ENCODE data around the gene HMOX1. TPM values are rescaled to one million over a fixed set of nuclear protein-coding genes. Genes with fewer than 3 reads are reported as not detected.
A peak's percentile ranks its signal among the peaks of the same experiment; 100 is the strongest.
"Not testable (repeated sequence)": the region's sequence is repeated elsewhere in the genome, so short reads cannot be mapped to it uniquely, and the experiment has no call there.

HMOX1 gene
- polyA plus RNA-seq, 12 donors, result 10.3 to 25.8 (median 13.3) TPM; not detected in 1

DNA sequence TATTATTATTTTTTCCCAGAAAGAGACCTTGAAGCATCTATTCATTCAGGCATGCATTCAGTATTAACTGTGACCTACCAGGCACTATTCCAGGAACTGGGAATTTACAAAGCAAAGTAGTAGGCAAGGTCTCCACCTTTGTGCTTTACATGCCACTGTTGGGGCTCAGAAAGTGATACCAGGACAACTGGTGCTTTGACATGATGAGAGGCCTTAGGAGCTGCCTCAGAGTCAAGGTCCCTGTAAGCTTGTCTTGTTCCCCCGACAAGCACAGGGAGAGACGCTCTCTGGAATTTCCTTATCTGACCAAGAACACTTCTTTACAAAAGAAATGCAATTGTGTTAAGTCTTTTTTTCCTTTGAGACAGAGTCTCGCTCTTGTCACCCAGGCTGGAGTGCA is 2.3 kb upstream of the HMOX1 start:
- DNase-seq, result no peak

DNA sequence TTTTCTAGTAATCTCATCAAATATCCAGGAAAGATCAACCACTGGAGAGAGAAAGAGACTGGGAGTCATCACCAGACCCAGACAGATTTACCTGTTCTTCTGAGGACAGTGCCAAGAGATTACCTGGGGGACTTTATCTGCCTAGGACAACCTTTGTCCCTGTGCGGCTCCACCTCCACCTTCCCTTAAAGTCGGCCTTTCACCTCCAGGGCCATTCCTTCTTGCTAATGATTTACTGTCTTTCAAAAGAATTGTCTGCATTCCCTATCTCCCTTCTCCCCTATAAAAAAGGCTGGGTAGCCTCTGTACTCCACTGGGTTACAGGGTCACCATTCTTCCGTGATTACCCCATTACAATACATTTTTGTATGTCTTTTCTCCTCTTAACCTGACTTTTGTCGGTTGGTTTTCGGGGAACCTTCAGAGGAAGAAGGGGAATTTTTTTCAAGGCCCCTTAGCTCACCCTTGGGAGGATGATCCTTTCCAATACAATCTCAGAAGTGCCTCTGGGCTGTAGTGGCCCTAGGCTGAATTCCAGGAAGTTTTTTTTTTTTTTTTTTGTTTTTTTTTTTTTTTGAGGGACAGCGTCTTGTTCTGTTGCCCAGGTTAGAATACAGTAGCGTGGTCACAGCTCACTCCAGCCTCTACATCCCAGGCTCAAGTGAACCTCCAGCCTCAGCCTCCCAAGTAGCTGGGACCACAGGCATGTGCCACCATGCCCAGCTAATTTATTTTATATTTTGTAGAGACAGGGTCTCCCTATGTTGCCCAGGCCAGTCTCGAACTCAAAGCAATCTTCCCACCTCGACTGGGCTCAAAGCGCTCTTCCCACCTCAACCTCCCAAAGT is 1.5 kb upstream of the HMOX1 start:
- DNase-seq, result no peak

DNA sequence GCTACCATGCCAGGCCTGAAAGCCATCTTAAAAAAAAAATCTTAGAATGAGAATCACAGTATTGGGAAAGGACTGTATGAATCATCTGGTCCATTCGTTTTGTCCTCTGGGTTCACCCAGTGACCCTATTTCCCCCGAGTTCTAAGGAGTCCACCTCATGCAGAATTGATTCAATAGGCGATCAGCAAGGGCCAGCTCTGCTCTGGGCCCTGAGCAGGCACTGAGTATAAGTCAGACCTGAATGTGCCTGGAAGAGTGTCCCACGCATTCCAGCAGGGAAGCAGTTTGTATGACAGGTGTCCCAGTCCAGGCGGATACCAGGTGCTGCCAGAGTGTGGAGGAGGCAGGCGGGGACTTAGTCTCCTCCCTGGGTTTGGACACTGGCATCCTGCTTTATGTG is 883 bp upstream of the HMOX1 start:
- no peak for DNase-seq

DNA sequence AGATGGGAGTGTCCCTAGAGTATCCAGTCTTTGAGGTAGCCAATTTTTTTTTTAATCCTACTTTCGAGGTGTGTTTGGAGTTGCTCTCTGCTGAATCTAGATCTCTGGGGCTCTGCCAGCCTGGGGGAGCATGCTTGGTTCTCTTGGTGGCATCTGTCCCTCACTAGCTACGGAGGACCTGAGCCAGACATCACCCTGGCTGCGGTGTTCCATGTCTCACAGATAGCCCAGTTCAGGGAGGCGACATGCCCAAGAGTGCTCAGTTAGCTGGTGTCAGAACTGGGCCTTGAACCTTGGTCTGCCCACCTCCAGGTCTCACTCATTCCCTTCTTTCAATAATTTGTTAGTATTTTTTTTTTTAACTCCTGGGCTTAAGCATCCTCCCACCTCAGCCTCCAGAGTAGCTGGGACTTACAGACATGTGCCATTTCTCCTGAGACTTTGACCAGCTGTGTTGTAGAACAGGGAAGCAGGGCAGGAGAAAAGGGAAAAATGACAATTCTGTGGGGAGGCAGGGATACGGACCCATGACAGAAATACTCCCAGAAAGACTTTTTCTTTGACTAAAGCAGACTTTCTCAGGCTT is 621 bp downstream of the HMOX1 start:
- no peak for DNase-seq

DNA sequence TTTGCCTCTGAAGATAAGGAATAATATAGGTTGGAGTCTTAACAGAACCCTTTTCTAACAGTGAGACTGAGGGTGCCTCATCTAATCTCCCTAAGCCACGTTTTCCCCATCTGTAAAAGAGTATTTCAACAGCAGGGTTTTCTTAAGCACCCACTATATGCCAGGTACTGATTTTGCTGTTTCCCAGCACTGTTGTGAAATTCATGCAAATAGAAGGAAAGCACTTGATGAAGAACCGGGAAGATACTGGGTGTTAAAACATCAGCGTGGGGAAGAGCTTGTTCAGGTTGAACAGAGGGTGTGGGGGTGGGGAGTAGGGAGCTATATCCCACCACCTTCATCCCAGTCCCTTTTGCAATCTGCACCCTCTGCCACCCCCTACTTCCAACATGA is 2.8 kb downstream of the HMOX1 start:
- no peak for DNase-seq

DNA sequence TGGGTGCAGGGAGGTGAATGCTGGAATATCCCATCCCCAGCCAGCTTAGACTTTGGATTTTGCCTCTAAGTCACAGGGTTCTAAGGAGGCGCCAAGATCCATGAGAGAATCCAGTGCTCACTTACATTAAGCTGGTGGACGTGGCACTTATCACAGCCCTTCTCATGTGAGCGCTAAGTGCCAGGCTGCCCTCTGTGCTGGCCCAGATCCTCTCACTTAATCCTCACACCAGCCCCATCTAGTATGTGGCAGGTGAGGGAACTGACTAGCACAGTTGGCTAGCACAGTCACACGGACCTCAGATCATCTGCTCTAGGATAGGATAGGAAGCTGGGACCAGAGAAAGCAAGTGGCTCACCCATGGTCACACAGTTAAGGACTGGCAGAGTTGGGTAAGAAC is 3.6 kb downstream of the HMOX1 start:
- DNase-seq, result no peak

DNA sequence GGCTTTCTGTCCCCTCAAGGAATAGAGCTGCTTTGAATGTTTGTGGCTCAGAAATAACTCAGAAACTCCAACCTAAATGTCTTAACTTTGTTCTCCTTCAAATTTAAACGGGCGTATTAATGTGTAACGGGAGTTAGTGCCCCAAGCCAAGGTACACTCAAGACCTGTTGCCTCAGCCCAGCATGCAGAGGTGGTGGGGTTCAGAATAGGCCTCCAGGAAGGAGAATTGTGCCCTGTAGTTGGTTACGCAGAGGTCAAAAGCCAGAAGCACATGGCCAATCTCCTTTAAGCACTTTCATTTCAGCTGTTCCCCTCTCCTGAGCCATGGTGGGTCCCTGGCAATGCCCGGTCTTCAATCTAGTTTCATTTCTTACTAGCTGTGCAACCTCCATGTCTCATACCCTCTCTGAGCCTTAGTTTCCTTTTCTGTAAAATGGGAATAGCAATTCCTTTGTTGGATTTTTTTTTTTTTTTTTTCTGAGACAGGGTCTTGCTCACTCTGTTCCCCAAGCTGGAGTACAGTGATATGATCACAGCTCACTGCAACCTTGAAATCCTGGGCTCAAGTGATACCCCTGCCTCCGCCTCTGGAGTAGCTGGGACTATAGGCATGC is 4.2 kb downstream of the HMOX1 start:
- no peak for DNase-seq

DNA sequence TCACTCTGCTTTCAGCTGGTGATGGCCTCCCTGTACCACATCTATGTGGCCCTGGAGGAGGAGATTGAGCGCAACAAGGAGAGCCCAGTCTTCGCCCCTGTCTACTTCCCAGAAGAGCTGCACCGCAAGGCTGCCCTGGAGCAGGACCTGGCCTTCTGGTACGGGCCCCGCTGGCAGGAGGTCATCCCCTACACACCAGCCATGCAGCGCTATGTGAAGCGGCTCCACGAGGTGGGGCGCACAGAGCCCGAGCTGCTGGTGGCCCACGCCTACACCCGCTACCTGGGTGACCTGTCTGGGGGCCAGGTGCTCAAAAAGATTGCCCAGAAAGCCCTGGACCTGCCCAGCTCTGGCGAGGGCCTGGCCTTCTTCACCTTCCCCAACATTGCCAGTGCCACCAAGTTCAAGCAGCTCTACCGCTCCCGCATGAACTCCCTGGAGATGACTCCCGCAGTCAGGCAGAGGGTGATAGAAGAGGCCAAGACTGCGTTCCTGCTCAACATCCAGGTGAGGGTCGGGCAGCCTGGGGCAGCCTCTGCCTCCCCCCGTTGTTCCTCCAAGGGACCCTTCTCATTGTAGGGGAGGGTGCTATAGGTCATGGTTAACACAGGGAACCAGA is 5.9 kb downstream of the HMOX1 start:
- DNase-seq, result no peak

DNA sequence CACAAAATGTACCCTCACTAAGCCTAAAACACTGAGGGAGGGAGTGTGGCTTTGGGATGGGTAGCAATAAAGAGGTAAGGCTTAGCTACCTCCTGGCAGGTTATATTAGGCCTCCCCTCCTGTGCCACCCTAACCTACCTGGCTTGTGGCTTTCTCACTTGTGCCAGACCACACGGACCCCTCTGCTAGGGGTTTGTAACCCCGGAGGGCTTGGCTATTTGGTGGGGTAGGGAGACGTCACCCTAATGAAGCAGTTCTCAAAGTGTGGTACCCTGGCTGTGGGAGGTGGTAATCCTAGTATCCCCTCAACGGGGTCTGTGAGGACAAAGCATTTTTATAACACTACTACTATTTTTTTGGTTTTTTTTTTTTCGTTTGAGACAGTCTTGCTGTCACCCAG is 10.0 kb downstream of the HMOX1 start:
- DNase-seq, result no peak

DNA sequence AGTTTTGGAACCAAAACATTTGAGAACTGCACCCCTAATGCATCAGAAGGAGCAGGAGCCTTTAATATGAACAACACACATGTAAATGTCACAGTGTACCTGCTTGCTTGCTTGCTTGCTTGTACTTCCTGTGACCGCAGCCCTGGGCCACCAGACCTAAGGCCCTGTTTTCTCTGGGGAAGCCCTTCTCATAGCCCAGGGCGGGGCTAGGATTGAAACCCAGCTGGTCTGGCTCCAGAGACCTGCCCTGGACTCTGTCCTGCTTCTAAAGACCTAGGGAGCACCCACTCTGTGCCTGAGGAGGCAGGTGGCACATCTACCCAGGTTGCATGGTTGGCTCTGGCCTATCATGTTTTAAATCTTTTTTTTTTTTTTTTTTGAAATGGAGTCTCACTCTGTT is 11.5 kb downstream of the HMOX1 start:
- no peak for DNase-seq

DNA sequence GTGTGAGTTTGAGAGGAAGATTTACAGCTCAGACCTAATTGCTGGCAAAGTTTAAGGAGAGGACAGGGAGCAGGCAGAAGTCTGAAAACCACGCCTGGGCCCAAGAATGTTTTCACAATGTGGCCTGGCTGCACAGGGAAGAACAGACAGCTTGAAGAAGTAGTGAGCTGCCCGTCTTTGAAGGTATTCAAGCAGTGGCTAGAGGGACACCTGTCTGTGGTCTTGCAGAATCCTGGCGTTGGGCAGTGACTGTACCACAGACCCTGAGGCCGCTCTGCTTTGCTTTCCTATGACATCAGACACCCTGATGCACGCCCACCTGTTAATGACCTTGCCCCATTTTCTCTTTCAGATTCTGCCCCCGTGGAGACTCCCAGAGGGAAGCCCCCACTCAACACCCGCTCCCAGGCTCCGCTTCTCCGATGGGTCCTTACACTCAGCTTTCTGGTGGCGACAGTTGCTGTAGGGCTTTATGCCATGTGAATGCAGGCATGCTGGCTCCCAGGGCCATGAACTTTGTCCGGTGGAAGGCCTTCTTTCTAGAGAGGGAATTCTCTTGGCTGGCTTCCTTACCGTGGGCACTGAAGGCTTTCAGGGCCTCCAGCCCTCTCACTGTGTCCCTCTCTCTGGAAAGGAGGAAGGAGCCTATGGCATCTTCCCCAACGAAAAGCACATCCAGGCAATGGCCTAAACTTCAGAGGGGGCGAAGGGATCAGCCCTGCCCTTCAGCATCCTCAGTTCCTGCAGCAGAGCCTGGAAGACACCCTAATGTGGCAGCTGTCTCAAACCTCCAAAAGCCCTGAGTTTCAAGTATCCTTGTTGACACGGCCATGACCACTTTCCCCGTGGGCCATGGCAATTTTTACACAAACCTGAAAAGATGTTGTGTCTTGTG is 12.5 kb downstream of the HMOX1 start:
- DNase-seq, result no peak

DNA sequence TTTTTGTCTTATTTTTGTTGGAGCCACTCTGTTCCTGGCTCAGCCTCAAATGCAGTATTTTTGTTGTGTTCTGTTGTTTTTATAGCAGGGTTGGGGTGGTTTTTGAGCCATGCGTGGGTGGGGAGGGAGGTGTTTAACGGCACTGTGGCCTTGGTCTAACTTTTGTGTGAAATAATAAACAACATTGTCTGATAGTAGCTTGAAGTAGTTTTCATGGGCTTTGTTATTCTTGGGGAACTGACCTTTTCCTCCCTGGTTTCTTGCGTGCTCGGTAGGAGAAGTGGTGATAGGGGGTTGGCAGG is 13.1 kb downstream of the HMOX1 start:
- no peak for DNase-seq

DNA sequence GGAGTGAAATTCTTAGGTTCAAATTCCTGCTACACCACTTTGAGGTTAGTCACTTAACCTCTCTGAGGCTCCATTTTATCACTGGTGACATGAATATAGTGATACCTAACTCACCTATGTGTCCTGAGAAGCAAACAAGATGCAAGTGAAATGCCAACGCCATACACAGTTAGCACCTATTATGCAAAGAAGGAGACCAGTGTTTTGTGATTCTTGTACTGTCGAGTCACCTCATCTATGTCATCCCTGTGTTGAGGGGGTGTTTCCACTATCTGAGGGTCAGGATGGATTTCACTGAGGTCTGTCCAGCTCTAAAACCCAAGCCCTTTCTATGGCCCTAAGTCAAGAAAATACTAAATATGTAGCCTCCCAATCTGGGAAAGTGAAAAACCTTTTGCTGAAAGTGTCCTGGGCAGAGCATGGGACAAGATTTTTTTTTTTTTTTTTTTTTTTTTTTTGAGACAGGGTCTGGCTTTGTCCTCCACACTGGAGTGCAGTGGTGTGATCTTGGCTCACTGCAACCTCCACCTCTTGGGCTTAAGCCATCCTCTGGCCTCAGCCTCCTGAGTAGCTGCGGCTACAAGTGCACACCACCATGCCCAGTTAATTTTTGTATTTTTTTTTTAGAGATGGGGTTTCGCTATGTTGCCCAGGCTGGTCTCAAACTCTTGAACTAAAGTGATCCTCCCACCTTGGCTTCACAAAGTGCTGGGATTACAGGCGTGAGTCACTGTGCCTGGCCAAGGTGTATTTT is 14.1 kb downstream of the HMOX1 start:
- DNase-seq, result no peak

DNA sequence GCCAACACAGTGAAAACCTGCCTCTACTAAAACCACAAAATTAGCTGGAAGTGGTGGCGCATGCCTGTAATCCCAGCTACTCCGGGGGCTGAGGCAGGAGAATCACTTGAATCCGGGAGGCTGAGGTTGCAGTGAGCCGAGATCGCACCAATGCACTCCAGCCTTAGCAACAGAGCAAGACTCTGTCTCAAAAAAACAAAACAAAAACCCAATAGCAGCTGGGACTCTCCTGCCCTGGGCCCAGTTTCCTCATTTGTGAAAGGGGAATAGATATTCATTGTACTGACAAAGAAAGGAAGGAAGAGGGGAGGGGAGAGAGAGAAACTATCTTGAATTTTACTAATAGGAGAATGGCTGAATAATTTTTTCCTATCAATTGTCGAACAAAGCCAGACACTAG is 15.7 kb downstream of the HMOX1 start:
- DNase-seq, result not testable (repeated sequence)

DNA sequence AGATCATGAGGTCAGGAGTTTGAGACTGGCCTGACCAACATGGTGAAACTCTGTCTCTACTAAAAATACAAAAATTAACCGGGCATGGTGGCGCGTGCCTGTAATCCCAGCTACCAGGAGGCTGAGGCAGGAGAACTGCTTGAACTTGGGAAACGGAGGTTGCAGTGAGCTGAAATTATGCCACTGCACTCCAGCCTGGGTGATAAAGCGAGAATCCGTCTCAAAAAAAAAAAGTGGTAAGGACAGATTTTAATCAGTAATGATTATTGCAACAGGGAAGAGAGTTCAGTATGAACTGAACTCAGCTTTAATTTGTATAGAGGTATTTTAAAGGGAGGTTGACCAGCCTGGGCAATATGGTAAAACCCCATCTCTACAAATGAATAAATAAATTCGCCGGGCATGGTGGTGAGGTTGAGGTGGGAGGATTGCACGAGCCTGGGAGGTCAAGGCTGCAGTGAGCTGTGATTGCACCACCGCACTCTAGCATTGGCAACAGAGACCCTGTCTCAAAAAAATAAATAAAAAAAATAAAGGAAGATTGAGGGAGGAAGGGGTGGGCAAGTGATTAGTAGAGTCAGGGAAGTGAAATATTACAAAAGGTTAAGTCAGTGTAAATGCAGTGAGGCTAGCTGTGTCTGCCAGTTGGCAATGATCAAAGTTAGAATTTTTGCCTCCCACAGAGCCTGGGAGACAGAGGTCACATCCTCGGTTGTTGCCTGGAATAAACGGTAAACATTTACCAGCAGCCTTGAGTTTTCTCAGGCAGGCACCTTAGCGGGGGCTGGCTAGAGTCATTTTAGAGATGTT is 16.4 kb downstream of the HMOX1 start:
- no peak for DNase-seq

DNA sequence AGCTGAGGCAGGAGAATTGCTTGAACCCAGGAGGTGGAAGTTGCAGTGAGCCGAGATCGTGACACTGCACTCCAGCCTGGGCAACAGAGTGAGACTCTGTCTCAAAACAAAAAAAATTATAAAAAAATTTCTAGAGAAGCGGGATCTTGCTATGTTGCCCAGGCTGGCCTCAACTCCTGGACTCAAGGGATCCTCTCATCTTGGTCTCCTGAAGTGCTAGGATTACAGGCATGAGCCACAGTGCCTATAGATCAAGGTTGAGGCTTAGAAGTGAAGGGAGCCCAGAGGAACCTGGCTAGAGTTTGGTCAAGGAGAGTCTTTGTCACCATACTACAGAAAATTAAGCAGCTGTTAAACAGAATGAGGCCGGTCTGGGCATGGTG is 17.7 kb downstream of the HMOX1 start:
- no peak for DNase-seq

DNA sequence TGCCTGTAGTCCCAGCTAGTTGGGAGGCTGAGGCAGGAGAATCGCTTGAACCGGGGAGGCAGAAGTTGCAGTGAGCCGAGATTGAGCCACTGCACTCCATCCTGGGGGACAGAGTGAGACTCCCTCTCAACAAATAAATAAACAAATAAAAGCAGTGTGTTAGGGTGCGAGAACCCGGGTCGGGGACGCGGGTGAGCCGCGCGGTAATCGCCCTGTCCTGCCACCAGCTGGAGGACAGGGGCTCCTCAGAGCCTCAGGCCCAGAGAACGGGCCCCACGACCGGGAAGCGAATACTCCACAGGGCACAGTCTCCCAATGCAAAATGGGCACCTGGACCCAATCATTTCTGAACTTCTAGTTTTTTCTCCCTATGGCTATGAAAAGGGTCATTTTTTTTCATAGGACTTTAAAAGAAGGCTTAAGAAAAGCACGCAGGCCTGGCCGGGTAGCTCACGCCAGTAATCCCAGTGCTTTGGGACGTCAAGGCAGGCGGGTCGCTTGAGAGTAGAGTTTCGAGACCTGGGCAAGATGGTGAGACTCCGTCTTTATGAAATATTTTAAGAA is 18.3 kb downstream of the HMOX1 start:
- no peak for DNase-seq

DNA sequence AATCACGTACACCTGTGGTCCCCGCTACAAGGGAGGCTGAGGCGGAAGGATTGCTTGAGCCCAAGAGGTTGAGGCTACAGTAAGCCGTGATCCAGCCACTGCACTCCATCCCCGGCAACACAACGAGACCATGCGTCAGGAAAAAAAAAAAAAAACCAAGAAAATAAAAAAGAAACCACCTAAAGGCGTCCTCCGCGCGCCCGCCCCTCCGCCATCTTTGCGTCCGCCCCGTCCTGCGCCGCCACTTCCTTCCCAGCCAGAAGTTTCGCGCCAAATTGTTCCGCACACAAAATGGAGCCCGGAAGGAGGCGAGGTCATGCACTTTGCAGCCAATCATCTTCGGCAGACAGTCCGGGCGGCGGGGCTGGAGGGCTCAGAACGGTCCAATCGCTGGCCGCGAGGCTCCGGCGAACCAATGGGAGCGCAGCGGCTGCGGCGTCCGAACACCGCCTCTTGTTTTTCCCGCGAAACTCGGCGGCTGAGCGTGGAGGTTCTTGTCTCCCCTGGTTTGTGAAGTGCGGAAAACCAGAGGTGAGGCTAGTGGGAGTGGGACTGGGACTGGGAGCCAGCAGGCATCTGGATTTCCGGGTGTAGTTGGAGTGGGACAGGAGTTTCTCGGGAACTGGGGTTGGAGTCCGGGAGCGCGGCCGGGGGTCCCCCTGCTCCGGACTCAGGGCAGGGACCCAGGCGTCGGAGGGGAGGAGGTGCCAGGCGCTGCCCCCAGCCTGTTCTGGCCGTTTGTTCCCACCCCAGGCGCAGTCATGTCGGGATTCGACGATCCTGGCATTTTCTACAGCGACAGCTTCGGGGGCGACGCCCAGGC is 19.0 kb downstream of the HMOX1 start, which contains the start of gene MCM5:
MCM5 (plus strand) TSS at position 463 of the 823 bp plus-strand sequence; CDS start at position 762, 299 bp downstream.
- DNase-seq, result peak; percentile 98

DNA sequence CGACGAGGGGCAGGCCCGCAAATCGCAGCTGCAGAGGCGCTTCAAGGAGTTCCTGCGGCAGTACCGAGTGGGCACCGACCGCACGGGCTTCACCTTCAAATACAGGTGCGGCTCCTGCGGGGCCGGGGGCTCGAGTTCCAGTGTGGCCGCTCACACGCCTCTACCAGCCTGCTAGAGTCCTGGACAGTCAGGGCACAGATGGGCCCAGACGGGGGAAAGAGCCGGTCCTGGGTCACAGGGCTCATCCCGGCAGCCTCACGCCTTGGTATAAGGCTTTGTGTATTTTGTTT is 19.6 kb downstream of the HMOX1 start:
- DNase-seq, result no peak

Data from muscle of arm (tissue), 12 donors.